ENCODE results near the gene TIPIN. TPM values are rescaled to one million over a fixed set of nuclear protein-coding genes. Genes with fewer than 3 reads are reported as not detected.
"Not testable (repeated sequence)": the region's sequence is repeated elsewhere in the genome, so short reads cannot be mapped to it uniquely, and the experiment has no call there.

Gene TIPIN
- total RNA-seq, 1 donor from 2014 or later: 49.2 TPM

- no peaks in the 10 kb centered on the region for H3K27me3 Mint-ChIP-seq (ENCODE audit: insufficient read depth)
- no peaks in the 10 kb centered on the region for H3K9me3 Mint-ChIP-seq
- intact Hi-C loops (cut with micrococcal nuclease): no loop called here
- peaks cover 35% of the 10 kb centered on the region for H3K36me3 Mint-ChIP-seq (ENCODE audit: low read depth)
- no peak for DNase-seq (ENCODE audit: low spot score)
- H3K4me3 Mint-ChIP-seq: no peak overlapping the region
- no peak overlapping the region for H3K27ac Mint-ChIP-seq
- H3K4me1 Mint-ChIP-seq (ENCODE audit: low read depth): no peaks in the 10 kb centered on the region
These were observed 46.7 kb downstream of the TIPIN start for GRCh38 chr15:66309828-66310227.

- peaks cover 35% of the 10 kb centered on the region for H3K36me3 Mint-ChIP-seq (ENCODE audit: low read depth)
- no peak overlapping the region for H3K27ac Mint-ChIP-seq
- H3K4me1 Mint-ChIP-seq (ENCODE audit: low read depth): no peaks in the 10 kb centered on the region
- intact Hi-C loops (cut with micrococcal nuclease): no loop called here
- no peaks in the 10 kb centered on the region for H3K9me3 Mint-ChIP-seq
- H3K27me3 Mint-ChIP-seq (ENCODE audit: insufficient read depth): no peaks in the 10 kb centered on the region
- no peak for DNase-seq (ENCODE audit: low spot score)
- H3K4me3 Mint-ChIP-seq: no peak overlapping the region
These were observed 48.0 kb downstream of the TIPIN start for GRCh38 chr15:66308531-66308930.

GRCh38 chr15:66306381-66306780, 50.1 kb downstream of the TIPIN start:
- peaks cover 9% of the 10 kb centered on the region for H3K4me1 Mint-ChIP-seq (ENCODE audit: low read depth)
- H3K27me3 Mint-ChIP-seq (ENCODE audit: insufficient read depth): no peaks in the 10 kb centered on the region
- intact Hi-C loops (cut with micrococcal nuclease): no loop called here
- no peaks in the 10 kb centered on the region for H3K9me3 Mint-ChIP-seq
- H3K27ac Mint-ChIP-seq: no peak overlapping the region
- no peak overlapping the region for H3K4me3 Mint-ChIP-seq
- no peak for DNase-seq (ENCODE audit: low spot score)
- H3K36me3 Mint-ChIP-seq (ENCODE audit: low read depth): peaks cover 32% of the 10 kb centered on the region

GRCh38 chr15:66304425-66304824, 52.1 kb downstream of the TIPIN start:
- H3K36me3 Mint-ChIP-seq (ENCODE audit: low read depth): peaks cover 20% of the 10 kb centered on the region
- intact Hi-C loops (cut with micrococcal nuclease); H3K9me3 Mint-ChIP-seq; H3K27ac Mint-ChIP-seq; H3K4me1 Mint-ChIP-seq (ENCODE audit: low read depth); DNase-seq (ENCODE audit: low spot score); H3K27me3 Mint-ChIP-seq (ENCODE audit: insufficient read depth); H3K4me3 Mint-ChIP-seq: not testable (repeated sequence)

GRCh38 chr15:66302489-66303278, 53.8 kb downstream of the TIPIN start:
- Mint-ChIP-seq H3K9me3 (no peaks in the 10 kb centered on the region), H3K36me3 (ENCODE audit: low read depth) (peaks cover 18% of the 10 kb centered on the region), H3K4me3 (no peak overlapping the region), H3K4me1 (ENCODE audit: low read depth) (peaks cover 9% of the 10 kb centered on the region), H3K27me3 (ENCODE audit: insufficient read depth) (no peaks in the 10 kb centered on the region), H3K27ac (no peak overlapping the region)
- DNase-seq (ENCODE audit: low spot score): no peak
- intact Hi-C loops (cut with micrococcal nuclease): no loop called here

- Mint-ChIP-seq H3K27me3 (ENCODE audit: insufficient read depth) (no peaks in the 10 kb centered on the region), H3K27ac (no peak overlapping the region), H3K9me3 (no peaks in the 10 kb centered on the region), H3K4me3 (no peak overlapping the region), H3K4me1 (ENCODE audit: low read depth) (peaks cover 21% of the 10 kb centered on the region), H3K36me3 (ENCODE audit: low read depth) (peaks cover 28% of the 10 kb centered on the region)
- no peak for DNase-seq (ENCODE audit: low spot score)
- intact Hi-C loops (cut with micrococcal nuclease): no loop called here
These were observed 57.7 kb downstream of the TIPIN start for GRCh38 chr15:66298803-66299251.

- Mint-ChIP-seq H3K27me3 (ENCODE audit: insufficient read depth) (no peaks in the 10 kb centered on the region), H3K36me3 (ENCODE audit: low read depth) (peaks cover 23% of the 10 kb centered on the region), H3K4me1 (ENCODE audit: low read depth) (peaks cover 27% of the 10 kb centered on the region), H3K9me3 (no peaks in the 10 kb centered on the region), H3K27ac (no peak overlapping the region), H3K4me3 (no peak overlapping the region)
- no peak for DNase-seq (ENCODE audit: low spot score)
- intact Hi-C loops (cut with micrococcal nuclease): no loop called here
These were observed 60.3 kb downstream of the TIPIN start for GRCh38 chr15:66296186-66296585.

- peaks cover 23% of the 10 kb centered on the region for H3K36me3 Mint-ChIP-seq (ENCODE audit: low read depth)
- H3K27ac Mint-ChIP-seq: peak overlapping the region; percentile 89
- no peaks in the 10 kb centered on the region for H3K27me3 Mint-ChIP-seq (ENCODE audit: insufficient read depth)
- intact Hi-C loops (cut with micrococcal nuclease): loop anchor here (2.0 to 5.0 kb wide), 6 partner anchors 42 to 423 kb away; partner anchors contain the start of genes MAP2K1, MEGF11, RPL4 and SMAD6
- H3K4me3 Mint-ChIP-seq: peak overlapping the region; percentile 89
- no peak for DNase-seq (ENCODE audit: low spot score)
- H3K9me3 Mint-ChIP-seq: no peaks in the 10 kb centered on the region
- peaks cover 35% of the 10 kb centered on the region for H3K4me1 Mint-ChIP-seq (ENCODE audit: low read depth)
These were observed 61.6 kb downstream of the TIPIN start for GRCh38 chr15:66294932-66295235.

GRCh38 chr15:66294157-66294931, 62.1 kb downstream of the TIPIN start:
- Mint-ChIP-seq H3K27me3 (ENCODE audit: insufficient read depth) (no peaks in the 10 kb centered on the region), H3K9me3 (no peaks in the 10 kb centered on the region), H3K27ac (peak overlapping the region; percentile 89), H3K4me1 (ENCODE audit: low read depth) (peaks cover 35% of the 10 kb centered on the region), H3K4me3 (peak overlapping the region; percentile 89), H3K36me3 (ENCODE audit: low read depth) (peaks cover 23% of the 10 kb centered on the region)
- intact Hi-C loops (cut with micrococcal nuclease): loop anchor here (2.0 to 5.0 kb wide), 6 partner anchors 42 to 422 kb away; partner anchors contain the start of genes MAP2K1, MEGF11, RPL4 and SMAD6
- no peak for DNase-seq (ENCODE audit: low spot score)

GRCh38 chr15:66293419-66294156, 62.9 kb downstream of the TIPIN start, which contains the start of gene DIS3L:
Gene DIS3L, plus strand, starts transcription at chr15:66293568. Its CDS starts 29 bp downstream, at chr15:66293597.
- no peaks in the 10 kb centered on the region for H3K27me3 Mint-ChIP-seq (ENCODE audit: insufficient read depth)
- peak within 1 kb of the TSS; percentile 89 for H3K4me3 Mint-ChIP-seq
- no peaks in the 10 kb centered on the region for H3K9me3 Mint-ChIP-seq
- H3K27ac Mint-ChIP-seq: peak within 1 kb of the TSS; percentile 94
- peaks cover 35% of the 10 kb centered on the region for H3K4me1 Mint-ChIP-seq (ENCODE audit: low read depth)
- H3K36me3 Mint-ChIP-seq (ENCODE audit: low read depth): peaks cover 18% of the 10 kb centered on the region
- intact Hi-C loops (cut with micrococcal nuclease): loop anchor here (1.0 to 5.0 kb wide), 8 partner anchors 41 to 683 kb away; partner anchors contain the start of genes INTS14, MAP2K1, MEGF11 and RPL4
- peak; percentile 69 for DNase-seq (ENCODE audit: low spot score)

- Mint-ChIP-seq H3K4me1 (ENCODE audit: low read depth) (peaks cover 37% of the 10 kb centered on the region), H3K27ac (peak overlapping the region; percentile 94), H3K9me3 (no peaks in the 10 kb centered on the region), H3K36me3 (ENCODE audit: low read depth) (peaks cover 16% of the 10 kb centered on the region), H3K27me3 (ENCODE audit: insufficient read depth) (no peaks in the 10 kb centered on the region), H3K4me3 (peak overlapping the region; percentile 85)
- intact Hi-C loops (cut with micrococcal nuclease): loop anchor here (1.0 to 5.0 kb wide), 5 partner anchors 64 to 682 kb away; partner anchors contain the start of genes INTS14, MAP2K1, SMAD6 and TIPIN
- DNase-seq (ENCODE audit: low spot score): no peak
These were observed 63.7 kb downstream of the TIPIN start for GRCh38 chr15:66292571-66293418.

Data from activated T-helper 1 cell treated with anti-CD3 and anti-CD28 coated beads, Interleukin-12 subunit alpha, Interleukin-12 subunit beta, Interleukin-2, Interleukin-4 antibody, amounts not matched to agents 30 ng/mL and 10 ng/mL and 1 ng/mL, durations not matched to agents 14 hours and 24 hours and 36 hours (primary cell).